Middle frontal gyrus (tissue), 1 donor: ENCODE measurements around the gene AXL.
"Not testable (repeated sequence)": the region's sequence is repeated elsewhere in the genome, so short reads cannot be mapped to it uniquely, and the experiment has no call there.

Experiments used
- DNase-seq: peaks from one replicate; pipeline ENCODE4 v3.0.0-alpha.2; 2015; ENCODE audit warnings: low spot score; ENCODE audit errors: extremely low spot score

Gene AXL

DNA sequence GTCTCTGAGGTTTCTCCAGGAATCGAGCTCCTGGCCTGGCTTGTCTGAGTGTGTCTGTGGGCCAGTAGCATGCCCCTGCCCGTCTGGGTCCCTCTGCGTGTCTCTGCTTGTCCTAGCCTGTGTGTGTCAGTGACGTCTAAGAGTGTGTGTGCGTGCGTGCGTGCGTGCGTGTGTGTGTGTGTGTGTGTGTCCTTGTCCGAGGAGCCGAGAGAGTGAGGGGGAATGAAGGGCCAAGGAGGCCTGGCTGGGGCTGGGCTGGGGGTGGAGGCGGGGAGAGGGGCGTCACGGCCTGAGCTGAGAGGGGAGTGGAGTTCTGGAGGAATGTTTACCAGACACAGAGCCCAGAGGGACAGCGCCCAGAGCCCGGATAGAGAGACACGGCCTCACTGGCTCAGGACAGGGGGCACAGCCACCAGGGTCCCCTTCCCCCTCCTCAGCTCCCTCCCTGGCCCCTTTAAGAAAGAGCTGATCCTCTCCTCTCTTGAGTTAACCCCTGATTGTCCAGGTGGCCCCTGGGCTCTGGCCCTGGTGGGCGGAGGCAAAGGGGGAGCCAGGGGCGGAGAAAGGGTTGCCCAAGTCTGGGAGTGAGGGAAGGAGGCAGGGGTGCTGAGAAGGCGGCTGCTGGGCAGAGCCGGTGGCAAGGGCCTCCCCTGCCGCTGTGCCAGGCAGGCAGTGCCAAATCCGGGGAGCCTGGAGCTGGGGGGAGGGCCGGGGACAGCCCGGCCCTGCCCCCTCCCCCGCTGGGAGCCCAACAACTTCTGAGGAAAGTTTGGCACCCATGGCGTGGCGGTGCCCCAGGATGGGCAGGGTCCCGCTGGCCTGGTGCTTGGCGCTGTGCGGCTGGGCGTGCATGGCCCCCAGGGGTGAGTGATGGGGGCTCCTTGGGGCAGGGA is at the start of gene AXL:
Gene AXL, plus strand, starts transcription at position 609 of the 893 bp plus-strand sequence. Its CDS starts 170 bp downstream, at position 779.
- peak; percentile 13 for DNase-seq

DNA sequence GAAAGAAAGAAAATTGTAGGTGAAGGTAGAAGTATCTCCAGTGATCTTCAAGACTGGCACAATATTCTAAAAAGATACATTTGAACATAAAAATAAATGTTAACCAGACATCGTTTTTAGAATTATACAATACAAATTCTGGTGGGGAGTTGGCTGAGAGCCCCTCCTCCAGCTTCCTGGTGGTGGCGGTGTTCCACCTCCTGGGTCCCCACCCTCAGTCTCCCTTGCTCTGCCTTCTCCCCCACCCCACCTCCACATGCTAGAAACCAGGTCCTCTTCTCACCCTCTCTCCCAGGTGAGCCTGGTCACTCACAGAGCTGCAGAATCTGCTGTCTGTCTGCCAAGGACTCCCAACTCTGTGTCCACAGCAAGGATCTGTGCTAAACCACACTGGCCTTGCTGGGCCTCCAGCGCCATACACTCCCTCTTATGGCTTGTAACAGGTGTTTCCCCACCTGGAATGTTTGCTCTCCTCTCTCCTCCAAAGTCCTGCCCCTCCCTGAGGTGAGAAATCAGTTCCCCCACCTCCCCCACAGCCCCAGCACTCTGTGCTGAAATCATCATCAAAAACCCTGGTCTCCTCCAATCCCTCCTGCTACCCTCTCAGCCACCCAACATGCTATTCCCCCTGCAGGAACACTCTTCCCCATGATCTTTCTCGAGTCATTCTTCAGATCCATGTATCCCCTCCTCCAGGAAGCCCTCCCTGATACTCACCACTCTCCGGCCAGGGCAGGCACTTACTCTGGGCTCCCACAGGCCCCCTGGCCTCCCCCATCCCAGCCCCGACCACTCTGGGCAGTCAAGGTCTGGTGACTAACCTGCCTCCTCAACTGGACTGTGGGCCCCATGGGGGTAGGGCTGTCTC is 46.5 kb upstream of the AXL start:
- no peak for DNase-seq

DNA sequence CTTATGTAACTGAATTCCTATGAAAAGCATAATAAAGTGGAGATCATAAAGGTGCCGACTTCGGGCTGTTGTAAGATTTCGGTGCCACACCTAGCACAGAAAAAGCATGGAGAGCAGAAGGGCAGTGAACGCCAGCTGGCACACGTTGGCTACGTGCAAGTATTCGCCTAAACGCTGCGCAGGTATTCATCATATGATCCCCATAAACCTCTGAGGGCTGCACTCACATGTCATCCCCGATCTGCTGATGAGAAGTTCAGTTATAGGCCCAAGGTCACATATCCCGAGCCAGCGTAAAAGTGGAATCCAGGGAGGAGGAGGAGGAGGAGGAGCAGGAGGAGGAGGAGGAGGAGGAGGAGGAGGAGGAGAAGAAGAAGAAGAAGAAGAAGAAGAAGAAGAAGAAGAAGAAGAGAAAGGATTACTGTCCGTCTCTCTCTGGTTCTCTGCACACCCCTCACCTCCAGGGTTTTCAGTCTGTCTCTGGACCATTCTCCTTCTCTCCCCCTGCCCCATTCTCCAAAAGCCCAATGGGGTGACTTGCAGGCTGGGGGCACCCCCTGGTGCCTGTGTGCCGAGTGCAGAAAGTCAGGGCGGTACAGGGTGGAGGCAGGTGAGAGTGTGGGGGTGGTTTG is 44.6 kb upstream of the AXL start:
- DNase-seq = no peak

DNA sequence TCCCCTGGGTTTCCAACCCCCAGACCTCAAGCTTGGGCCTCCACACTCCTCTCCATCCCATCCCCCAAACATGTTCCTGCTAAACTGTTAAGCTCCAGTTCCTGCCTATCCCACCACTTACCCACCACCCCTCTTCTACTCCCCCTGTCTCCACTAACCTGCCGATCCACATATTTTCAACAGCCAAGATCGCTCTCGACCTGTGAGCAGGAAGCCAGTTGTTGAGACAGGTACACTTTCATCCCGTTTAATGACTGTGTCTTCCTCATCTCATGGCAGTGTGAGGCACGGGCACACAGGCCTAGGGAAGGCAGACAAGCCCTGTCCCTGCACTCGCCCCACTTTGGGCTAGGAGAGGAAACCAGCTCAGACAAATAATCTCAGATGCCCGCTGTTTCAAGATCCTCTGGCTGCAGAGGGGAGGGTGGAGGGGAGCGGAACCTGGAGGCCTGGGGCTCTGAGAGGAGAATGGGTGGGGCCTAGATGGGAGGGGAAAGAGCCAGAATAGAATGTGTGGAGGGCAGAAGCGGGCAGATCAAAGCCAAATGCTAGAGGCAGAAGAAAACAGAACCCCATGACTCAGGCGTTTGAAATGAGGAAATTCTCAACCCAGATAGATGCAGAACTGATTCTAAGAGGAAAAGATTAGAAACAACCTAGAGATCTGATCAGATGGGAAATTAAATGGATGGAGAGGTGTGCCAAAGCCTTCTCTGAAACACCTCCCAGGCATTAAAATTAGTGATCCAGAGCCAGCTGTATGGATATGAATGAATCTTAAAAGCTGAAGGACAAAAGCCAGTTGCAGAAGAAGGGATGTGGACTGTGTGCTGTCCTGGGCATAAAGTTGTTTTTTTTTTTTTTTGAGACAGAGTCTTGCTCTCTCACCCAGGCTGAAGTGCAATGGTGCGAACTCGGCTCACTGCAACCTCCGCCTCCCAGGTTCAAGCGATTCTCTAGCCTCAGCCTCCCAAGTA is 42.9 kb upstream of the AXL start:
- DNase-seq = no peak

DNA sequence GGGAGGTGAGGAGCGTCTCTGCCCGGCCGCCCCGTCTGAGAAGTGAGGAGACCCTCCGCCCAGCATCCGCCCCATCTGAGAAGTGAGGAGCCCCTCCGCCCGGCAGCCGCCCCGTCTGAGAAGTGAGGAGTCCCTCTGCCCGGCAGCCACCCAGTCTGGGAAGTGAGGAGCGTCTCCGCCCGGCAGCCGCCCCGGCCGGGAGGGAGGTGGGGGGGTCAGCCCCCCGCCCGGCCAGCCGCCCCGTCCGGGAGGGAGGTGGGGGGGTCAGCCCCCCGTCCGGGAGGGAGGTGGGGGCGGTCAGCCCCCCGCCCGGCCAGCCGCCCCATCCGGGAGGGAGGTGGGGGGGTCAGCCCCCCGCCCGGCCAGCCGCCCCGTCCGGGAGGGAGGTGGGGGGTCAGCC is 38.9 kb upstream of the AXL start:
- DNase-seq = not testable (repeated sequence)

DNA sequence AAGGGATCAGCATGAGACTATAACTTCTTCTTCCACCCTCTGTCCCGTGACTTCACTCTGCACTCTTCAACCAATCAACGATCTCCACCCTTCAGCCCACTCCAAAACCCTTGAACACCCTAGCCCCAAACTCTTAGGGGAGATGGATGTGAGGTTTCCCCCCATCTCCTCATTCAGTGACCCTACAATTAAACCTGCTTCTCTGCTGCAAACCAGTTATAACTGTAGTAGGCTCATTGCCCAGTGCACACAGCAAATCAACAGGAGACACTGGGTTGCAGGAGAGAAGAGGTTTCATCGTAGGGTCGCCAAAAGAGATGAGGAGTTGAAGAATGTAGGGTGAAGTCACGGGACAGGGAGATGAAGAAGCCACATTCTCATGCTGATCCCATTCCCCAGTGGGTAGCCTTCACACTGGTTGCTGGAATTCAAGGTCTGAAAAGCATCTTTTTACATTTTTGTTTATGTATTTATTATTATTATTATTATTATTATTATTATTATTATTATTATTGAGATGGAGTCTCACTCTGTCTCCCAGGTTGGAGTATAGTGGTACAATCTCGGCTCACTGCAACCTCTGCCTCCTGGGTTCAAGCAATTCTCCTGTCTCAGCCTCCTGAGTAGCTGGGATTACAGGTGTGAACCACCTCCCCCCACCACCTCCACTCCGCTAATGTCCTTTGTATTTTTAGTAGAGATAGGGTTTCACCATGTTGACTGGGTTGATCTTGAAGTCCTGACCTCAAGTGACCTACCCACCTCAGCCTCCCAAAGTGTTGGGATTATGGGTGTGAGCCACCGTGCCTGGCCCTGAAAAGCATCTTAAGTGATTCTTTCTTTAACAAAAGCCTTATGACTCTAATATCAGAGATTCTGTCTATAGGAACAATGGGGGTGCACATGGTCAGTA is 31.8 kb upstream of the AXL start:
- DNase-seq = no peak

DNA sequence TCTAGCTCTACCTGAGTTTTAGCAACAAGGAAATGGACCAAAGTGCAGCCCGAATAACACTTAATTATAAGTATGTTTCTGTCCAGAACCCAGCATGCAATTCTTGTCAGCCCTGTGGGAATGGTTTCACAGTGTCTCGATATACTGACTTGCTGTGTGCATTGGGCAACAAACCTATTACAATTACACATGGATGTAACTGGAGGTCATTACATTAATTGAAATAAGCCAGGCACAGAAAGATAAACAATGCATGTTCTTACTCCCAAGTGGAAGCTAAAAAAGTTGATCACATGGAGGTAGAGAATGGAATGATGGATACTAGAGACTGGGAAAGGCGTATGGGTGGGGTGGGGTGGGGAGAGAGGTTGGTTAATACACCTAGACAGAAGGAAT is 31.1 kb upstream of the AXL start:
- DNase-seq = no peak

DNA sequence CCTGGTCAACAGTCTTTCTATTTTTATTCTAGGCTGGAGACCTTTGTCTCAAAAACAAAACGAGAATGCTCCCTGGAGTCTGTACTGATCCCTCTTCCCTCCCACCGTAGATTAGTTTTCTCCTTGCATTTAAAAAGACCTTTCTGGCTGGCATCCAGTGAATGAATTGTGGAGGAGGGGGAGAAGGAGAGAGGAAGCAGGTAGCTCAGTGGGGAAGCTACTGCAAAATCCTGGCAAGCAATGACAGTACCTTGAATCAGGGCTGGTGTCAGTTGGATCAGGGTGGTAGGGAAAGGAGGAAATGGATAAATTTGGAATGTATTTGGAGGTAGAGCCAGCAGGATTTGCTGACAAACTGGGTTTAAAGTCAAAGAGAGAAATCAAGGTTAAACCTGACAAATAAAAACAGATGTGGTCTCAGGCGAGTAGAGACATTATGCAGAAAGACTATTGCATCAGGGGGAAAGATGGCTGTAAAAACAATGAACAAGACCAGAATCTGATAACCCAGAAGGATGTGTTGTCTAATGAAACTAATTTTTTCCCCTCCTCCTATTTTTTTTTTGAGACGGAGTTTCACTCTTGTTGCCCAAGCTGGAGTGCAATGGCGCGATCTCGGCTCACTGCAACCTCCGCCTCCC is 29.5 kb upstream of the AXL start:
- DNase-seq = no peak

DNA sequence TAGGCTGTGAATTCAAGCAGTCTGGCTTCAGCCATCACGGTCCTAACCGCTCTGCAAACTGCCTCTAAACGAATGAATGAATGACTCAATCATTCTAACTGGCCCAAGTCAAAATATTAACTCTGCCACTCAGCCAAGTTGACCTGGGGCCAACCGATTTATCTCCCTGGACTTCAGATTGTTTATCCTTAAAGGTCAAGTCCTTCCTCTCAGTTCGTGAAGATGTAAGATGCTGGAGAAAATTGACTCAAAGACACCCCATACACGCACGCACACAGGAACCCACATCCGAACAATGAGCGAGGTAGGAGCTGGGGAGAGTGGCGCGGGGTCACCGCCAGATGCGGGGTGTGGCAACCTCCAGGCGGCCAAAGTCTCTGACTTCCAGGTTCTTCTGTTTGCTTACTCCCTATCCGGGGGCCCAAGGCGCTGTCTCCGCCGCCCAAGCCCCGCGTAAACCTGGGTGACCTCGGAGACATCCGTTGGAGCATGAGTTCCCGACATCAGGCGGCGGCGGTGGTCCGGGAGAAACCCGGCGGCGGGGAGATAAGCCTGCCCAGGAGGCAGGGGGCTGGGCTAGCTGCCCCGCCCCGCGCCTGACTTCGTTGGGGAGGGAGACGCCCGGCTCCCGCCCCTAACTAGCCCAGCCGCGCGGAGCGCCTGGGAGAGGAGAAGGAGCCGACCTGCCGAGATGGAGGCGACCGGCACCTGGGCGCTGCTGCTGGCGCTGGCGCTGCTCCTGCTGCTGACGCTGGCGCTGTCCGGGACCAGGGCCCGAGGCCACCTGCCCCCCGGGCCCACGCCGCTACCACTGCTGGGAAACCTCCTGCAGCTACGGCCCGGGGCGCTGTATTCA is 26.2 kb upstream of the AXL start, which contains the start of gene CYP2S1:
Gene CYP2S1, plus strand, starts transcription at position 646 of the 856 bp plus-strand sequence. Its CDS starts 46 bp downstream, at position 692.
- no peak for DNase-seq

DNA sequence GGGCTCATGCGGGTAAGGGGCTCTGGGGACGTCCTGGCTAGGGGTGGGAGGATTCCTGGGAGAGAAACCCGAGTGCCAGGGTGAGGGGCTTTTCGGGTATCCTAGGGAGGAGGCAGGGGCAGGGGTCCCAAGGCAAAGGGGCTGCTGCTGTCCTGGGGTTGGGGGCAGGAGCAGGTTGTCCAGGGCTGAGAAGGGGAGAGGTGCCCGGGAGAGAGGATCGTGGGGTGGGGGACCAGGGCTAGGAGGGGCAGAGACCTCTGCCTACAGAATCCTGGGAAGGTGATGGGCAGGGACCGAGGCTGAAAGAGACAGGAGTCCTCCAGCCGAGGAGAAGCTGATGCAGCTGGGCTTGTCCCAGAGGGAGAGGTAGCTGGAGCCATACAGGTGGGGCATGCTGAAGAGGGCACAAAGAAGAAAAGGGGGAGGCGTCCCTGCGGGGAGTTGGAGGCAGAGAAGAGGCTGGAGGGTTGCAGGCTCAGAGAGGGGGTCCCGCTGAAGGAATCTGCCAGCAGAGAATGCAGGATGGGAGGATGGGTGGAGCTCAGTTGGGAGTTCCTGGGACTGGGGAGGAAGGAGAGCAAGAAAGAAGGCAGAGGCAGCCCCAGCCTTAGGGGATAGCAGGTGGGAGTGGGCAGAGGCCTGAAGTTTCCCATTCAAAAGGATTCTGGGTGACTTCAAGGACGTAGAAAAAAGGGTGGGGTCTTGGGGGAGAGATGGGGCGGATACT is 25.4 kb upstream of the AXL start:
- no peak for DNase-seq

DNA sequence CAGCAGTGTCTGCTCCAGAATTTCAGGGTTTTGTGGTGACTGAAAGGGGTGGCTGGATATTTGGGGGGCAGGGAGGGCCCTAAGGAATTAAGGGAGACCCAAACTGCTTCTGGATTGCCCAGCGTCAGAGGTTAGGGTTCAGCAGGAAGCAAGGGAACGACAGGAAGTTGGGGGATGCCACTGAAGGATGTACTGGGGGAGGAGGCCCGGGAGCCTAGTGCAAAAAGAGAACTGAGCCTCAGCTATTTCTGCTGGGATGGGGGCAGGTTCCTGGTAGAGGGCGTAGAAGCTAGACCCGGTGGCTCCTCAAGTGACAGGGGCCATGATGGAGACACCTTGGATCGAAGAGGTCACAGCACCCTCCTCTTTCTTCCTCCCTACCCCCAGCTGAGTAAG is 24.9 kb upstream of the AXL start:
- no peak for DNase-seq

DNA sequence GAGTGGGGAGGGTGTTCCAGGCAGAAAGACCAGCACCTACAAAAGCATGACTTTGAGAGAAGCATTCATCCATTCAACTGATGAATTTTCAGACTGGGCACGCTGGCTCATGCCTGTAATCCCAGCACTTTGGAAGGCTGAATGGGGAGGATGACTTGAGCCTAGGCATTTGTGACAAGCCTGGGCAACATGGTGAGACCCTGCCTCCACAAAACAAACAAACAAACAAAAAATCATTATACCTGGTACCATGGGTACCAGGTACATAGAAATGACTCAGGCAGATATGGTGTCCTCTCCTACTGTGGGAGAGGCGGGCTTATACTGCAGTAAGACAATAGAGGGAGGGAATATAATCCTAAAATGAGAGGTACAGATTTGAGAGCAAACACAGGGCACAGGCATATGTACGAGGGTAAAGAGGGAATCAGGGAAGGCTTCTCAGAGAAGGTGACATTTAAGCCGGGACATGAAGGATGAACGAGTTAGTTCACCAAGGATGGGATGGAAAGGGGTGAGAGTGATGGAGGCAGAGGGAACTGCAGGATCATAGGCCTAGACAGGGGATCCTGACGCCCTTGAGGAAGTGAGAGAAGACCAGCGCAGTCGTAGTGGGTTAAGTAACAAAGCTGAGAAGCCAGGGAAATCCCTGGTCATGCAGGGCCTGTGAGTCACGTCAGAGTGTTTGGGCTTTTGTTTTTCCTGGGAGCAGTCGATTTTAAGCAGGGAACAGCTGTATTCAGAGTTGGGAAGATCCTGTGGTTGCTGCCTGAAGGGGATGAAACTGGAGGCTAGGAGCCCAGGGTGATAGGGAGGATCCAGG is 23.1 kb upstream of the AXL start:
- no peak for DNase-seq

DNA sequence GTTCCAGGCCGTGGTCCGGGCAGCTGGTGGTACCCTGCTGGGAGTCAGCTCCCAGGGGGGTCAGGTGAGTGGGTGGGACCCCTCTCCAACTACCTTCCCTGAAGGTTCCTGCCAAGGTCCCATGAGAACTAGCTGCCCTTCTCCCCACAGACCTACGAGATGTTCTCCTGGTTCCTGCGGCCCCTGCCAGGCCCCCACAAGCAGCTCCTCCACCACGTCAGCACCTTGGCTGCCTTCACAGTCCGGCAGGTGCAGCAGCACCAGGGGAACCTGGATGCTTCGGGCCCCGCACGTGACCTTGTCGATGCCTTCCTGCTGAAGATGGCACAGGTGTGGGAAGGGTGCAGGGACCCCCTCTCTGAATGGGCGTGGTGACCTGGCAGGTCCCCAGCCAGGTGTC is 20.5 kb upstream of the AXL start:
- DNase-seq = no peak

DNA sequence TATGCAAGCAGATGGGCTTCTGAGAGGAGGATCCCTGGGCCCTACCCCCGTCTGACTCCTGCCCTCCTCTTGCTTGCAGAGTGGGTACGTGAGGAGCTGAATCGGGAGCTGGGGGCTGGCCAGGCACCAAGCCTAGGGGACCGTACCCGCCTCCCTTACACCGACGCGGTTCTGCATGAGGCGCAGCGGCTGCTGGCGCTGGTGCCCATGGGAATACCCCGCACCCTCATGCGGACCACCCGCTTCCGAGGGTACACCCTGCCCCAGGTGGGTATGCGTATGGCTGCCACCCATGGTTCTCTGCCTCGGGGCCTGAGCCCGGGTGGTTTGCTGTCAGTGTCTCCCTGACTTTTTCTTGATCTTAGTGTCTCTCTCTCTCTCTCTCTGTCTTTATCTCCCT is 15.7 kb upstream of the AXL start:
- DNase-seq = no peak

DNA sequence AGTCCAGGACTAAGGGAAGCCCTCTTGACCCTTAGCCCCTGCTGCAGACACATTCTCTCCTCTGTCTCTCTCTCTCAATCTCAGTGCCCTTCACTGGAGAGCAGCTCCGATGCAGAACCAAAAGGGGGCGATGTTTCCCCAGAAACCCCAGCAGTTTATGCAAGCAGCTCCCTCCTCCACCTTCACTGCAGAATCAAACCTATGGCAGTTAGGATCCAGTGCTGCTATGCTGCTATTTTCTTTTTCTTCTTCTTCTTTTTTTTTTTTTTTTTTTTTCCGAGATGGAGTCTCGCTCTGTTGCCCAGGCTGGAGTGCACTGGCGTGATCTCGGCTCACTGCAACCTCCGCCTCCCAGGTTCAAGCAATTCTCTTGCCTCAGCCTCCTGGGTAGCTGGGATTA is 14.7 kb upstream of the AXL start:
- peak; percentile 31 for DNase-seq

DNA sequence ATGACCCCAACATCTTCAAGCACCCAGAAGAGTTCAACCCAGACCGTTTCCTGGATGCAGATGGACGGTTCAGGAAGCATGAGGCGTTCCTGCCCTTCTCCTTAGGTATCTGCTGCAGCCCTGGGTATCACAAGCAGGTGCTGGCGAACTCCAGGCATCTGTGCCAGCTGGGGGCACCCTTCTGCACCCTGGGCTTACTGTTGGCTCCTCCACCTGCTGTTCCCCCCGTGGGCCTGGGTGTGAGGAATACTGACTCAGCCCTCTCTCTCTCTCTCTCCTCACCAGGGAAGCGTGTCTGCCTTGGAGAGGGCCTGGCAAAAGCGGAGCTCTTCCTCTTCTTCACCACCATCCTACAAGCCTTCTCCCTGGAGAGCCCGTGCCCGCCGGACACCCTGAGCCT is 13.0 kb upstream of the AXL start:
- no peak for DNase-seq

DNA sequence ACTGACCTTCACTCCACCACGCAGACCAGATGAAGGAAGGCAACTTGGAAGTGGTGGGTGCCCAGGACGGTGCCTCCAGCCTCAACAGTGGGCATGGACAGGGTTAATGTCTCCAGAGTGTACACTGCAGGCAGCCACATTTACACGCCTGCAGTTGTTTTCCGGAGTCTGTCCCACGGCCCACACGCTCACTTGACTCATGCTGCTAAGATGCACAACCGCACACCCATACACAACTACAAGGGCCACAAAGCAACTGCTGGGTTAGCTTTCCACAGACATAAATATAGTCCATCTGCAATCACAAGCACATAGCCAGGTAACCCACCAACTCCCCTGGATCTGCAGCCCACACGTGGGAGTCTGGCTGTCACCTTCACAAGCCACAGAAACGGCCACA is 12.6 kb upstream of the AXL start:
- no peak for DNase-seq
